Activated CD4-positive, alpha-beta T cell treated with anti-CD3 and anti-CD28 coated beads for 36 hours (primary cell): ENCODE results near the gene REEP1. TPM values are rescaled to one million over a fixed set of nuclear protein-coding genes. Genes with fewer than 3 reads are reported as not detected.

Experiments used
- ATAC-seq: fragments of 200-7000 bp; cut with Tn5 transposase; one replicate; pipeline ENCODE4 v1.10.0; 2021; ENCODE audit warnings: mild to moderate bottlenecking, moderate library complexity
- CTCF ChIA-PET: fragments of 350-600 bp; sonication (Branson Sonifier 250); formaldehyde crosslinking; loops from one replicate; lab custom pipeline; 2021; ENCODE audit warnings: antibody characterized with exemption; lab: Charles Lee
- POLR2A ChIA-PET: fragments of 350-600 bp; sonication (Branson Sonifier 250); formaldehyde crosslinking; loops from one replicate; lab custom pipeline; 2021; ENCODE audit warnings: antibody characterized with exemption, inconsistent platforms; lab: Charles Lee
- DNase-seq: peaks from one replicate; pipeline ENCODE4 v3.0.0-alpha.2; 2020
- H3K27ac Mint-ChIP-seq: one replicate; pipeline ENCODE4 v1.8.0; 2021; ENCODE audit warnings: mixed read lengths
- H3K27me3 Mint-ChIP-seq: one replicate; pipeline ENCODE4 v1.8.0; 2021; ENCODE audit warnings: mixed read lengths
- H3K36me3 Mint-ChIP-seq: one replicate; pipeline ENCODE4 v1.8.0; 2021; ENCODE audit warnings: low read depth, mixed read lengths
- H3K4me1 Mint-ChIP-seq: one replicate; pipeline ENCODE4 v1.8.0; 2021; ENCODE audit warnings: mixed read lengths
- H3K4me3 Mint-ChIP-seq: one replicate; pipeline ENCODE4 v1.8.0; 2021; ENCODE audit warnings: mild to moderate bottlenecking, moderate library complexity, mixed read lengths
- H3K9me3 Mint-ChIP-seq: one replicate; pipeline ENCODE4 v1.8.0; 2021; ENCODE audit warnings: low read depth, mixed read lengths
- intact Hi-C, 2 experiments: fragments of 100-400 bp; cut with DNase I in 1 of 2; cut with micrococcal nuclease in 1 of 2; formaldehyde crosslinking; loops; one replicate each; pipeline versions ENCODE4 v1.14.2 to v1.15.1; 2022 to 2024; cut with DNase I, micrococcal nuclease
- total RNA-seq, 2 experiments: library from RNA; stranded (reverse); gene quantifications; one replicate each; pipeline ENCODE4 v1.2.3, GENCODE V29; 2021

REEP1 gene
- total RNA-seq, 2 experiments from 2014 or later = 0.19 to 0.30 TPM

- H3K4me1 Mint-ChIP-seq = no peaks in the 10 kb centered on the region
- ChIA-PET CTCF (interaction anchor here (1.0 to 1.2 kb wide), 2 partner anchors 59 to 76 kb away, joined by 3 read pairs; no protein-coding TSS in a partner anchor), POLR2A (no interaction called here)
- H3K27ac Mint-ChIP-seq = no peak overlapping the region
- DNase-seq (no peak), ATAC-seq (no peak)
- H3K9me3 Mint-ChIP-seq = no peaks in the 10 kb centered on the region
- intact Hi-C loops = no loop called here
- peaks cover 8% of the 10 kb centered on the region for H3K27me3 Mint-ChIP-seq
- no peak overlapping the region for H3K4me3 Mint-ChIP-seq
- no peaks in the 10 kb centered on the region for H3K36me3 Mint-ChIP-seq
Measured at GRCh38 chr2:86305195-86305914, 32.1 kb downstream of the REEP1 start.

- POLR2A ChIA-PET = no interaction called here
- CTCF ChIA-PET = interaction anchor here (1.0 to 1.5 kb wide), 2 partner anchors 77 to 83 kb away, joined by 3 read pairs; no protein-coding TSS in a partner anchor
- Mint-ChIP-seq H3K27ac (no peak overlapping the region), H3K9me3 (no peaks in the 10 kb centered on the region), H3K27me3 (peaks cover 8% of the 10 kb centered on the region), H3K4me3 (no peak overlapping the region), H3K4me1 (no peaks in the 10 kb centered on the region), H3K36me3 (no peaks in the 10 kb centered on the region)
- intact Hi-C loops = no loop called here
- ATAC-seq (no peak), DNase-seq (no peak)
Measured at GRCh38 chr2:86304416-86304815, 33.0 kb downstream of the REEP1 start.

GRCh38 chr2:86302320-86302719 is 35.1 kb downstream of the REEP1 start:
- H3K4me1 Mint-ChIP-seq = no peaks in the 10 kb centered on the region
- intact Hi-C loops = no loop called here
- POLR2A ChIA-PET = no interaction called here
- H3K27ac Mint-ChIP-seq = no peak overlapping the region
- DNase-seq = no peak
- no peaks in the 10 kb centered on the region for H3K36me3 Mint-ChIP-seq
- peaks cover 8% of the 10 kb centered on the region for H3K27me3 Mint-ChIP-seq
- CTCF ChIA-PET = interaction anchor here (0.6 to 0.7 kb wide), 2 partner anchors 36 to 59 kb away, joined by 3 read pairs; no protein-coding TSS in a partner anchor
- H3K9me3 Mint-ChIP-seq = no peaks in the 10 kb centered on the region
- H3K4me3 Mint-ChIP-seq = no peak overlapping the region
- no peak for ATAC-seq

- no peaks in the 10 kb centered on the region for H3K36me3 Mint-ChIP-seq
- ChIA-PET POLR2A (no interaction called here), CTCF (interaction anchor here (0.6 to 1.8 kb wide), 3 partner anchors 31 to 80 kb away, joined by 3 to 6 read pairs (median 4); no protein-coding TSS in a partner anchor)
- DNase-seq (no peak), ATAC-seq (no peak)
- no peak overlapping the region for H3K27ac Mint-ChIP-seq
- H3K4me3 Mint-ChIP-seq = no peak overlapping the region
- intact Hi-C loops = no loop called here
- no peaks in the 10 kb centered on the region for H3K9me3 Mint-ChIP-seq
- no peaks in the 10 kb centered on the region for H3K4me1 Mint-ChIP-seq
- H3K27me3 Mint-ChIP-seq = peaks cover 8% of the 10 kb centered on the region
Measured at GRCh38 chr2:86301711-86302202, 35.7 kb downstream of the REEP1 start.

GRCh38 chr2:86301009-86301408 is 36.4 kb downstream of the REEP1 start:
- ChIA-PET POLR2A (no interaction called here), CTCF (interaction anchor here (1.0 to 1.8 kb wide), 2 partner anchors 31 to 80 kb away, joined by 4 to 6 read pairs; no protein-coding TSS in a partner anchor)
- Mint-ChIP-seq H3K4me3 (no peak overlapping the region), H3K36me3 (no peaks in the 10 kb centered on the region), H3K27ac (no peak overlapping the region), H3K27me3 (peaks cover 8% of the 10 kb centered on the region), H3K9me3 (no peaks in the 10 kb centered on the region), H3K4me1 (no peaks in the 10 kb centered on the region)
- intact Hi-C loops = no loop called here
- DNase-seq = no peak
- ATAC-seq = no peak

GRCh38 chr2:86300496-86300895 is 36.9 kb downstream of the REEP1 start:
- POLR2A ChIA-PET = no interaction called here
- DNase-seq (no peak), ATAC-seq (no peak)
- CTCF ChIA-PET = interaction anchor here (1.0 to 1.8 kb wide), 2 partner anchors 32 to 79 kb away, joined by 4 to 6 read pairs; no protein-coding TSS in a partner anchor
- H3K27me3 Mint-ChIP-seq = peaks cover 6% of the 10 kb centered on the region
- no peaks in the 10 kb centered on the region for H3K9me3 Mint-ChIP-seq
- no peak overlapping the region for H3K27ac Mint-ChIP-seq
- no peaks in the 10 kb centered on the region for H3K36me3 Mint-ChIP-seq
- no peak overlapping the region for H3K4me3 Mint-ChIP-seq
- H3K4me1 Mint-ChIP-seq = no peaks in the 10 kb centered on the region
- intact Hi-C loops = no loop called here

- POLR2A ChIA-PET = no interaction called here
- ATAC-seq = no peak
- CTCF ChIA-PET = interaction anchor here (0.7 to 4.7 kb wide), 2 partner anchors 78 to 156 kb away, joined by 4 to 21 read pairs; no protein-coding TSS in a partner anchor
- no peaks in the 10 kb centered on the region for H3K4me1 Mint-ChIP-seq
- intact Hi-C loops = no loop called here
- no peak overlapping the region for H3K4me3 Mint-ChIP-seq
- H3K27me3 Mint-ChIP-seq = peaks cover 2% of the 10 kb centered on the region
- DNase-seq = no peak
- H3K27ac Mint-ChIP-seq = no peak overlapping the region
- no peaks in the 10 kb centered on the region for H3K9me3 Mint-ChIP-seq
- H3K36me3 Mint-ChIP-seq = no peaks in the 10 kb centered on the region
Measured at GRCh38 chr2:86298411-86299390, 38.7 kb downstream of the REEP1 start.

GRCh38 chr2:86297382-86298147 is 39.9 kb downstream of the REEP1 start:
- ATAC-seq = peak; percentile 58
- no peak overlapping the region for H3K4me3 Mint-ChIP-seq
- no peak overlapping the region for H3K27ac Mint-ChIP-seq
- intact Hi-C loops = loop anchor here (1.0 kb wide), 1 partner anchor 76 kb away; no protein-coding TSS in a partner anchor
- H3K36me3 Mint-ChIP-seq = no peaks in the 10 kb centered on the region
- ChIA-PET POLR2A (no interaction called here), CTCF (interaction anchor here (0.7 to 4.7 kb wide), 3 partner anchors 72 to 155 kb away, joined by 4 to 21 read pairs (median 4); no protein-coding TSS in a partner anchor)
- H3K4me1 Mint-ChIP-seq = no peaks in the 10 kb centered on the region
- no peaks in the 10 kb centered on the region for H3K9me3 Mint-ChIP-seq
- peak; percentile 45 for DNase-seq
- H3K27me3 Mint-ChIP-seq = peaks cover 3% of the 10 kb centered on the region

- Mint-ChIP-seq H3K4me3 (no peak overlapping the region), H3K4me1 (no peaks in the 10 kb centered on the region), H3K9me3 (no peaks in the 10 kb centered on the region), H3K36me3 (no peaks in the 10 kb centered on the region), H3K27ac (no peak overlapping the region), H3K27me3 (peaks cover 3% of the 10 kb centered on the region)
- ChIA-PET POLR2A (no interaction called here), CTCF (interaction anchor here (1.2 to 4.7 kb wide), 3 partner anchors 18 to 76 kb away, joined by 3 to 21 read pairs (median 4); no protein-coding TSS in a partner anchor)
- DNase-seq (no peak), ATAC-seq (no peak)
- intact Hi-C loops = loop anchor here (1.0 kb wide), 1 partner anchor 76 kb away; no protein-coding TSS in a partner anchor
Measured at GRCh38 chr2:86296947-86297346, 40.5 kb downstream of the REEP1 start.

- POLR2A ChIA-PET = no interaction called here
- no peak overlapping the region for H3K27ac Mint-ChIP-seq
- CTCF ChIA-PET = interaction anchor here (1.3 to 4.7 kb wide), 2 partner anchors 72 to 74 kb away, joined by 5 to 21 read pairs; no protein-coding TSS in a partner anchor
Measured at GRCh38 chr2:86295066-86295465, 42.4 kb downstream of the REEP1 start.

More at GRCh38 chr2:86295066-86295465, 42.4 kb downstream of the REEP1 start:
- Mint-ChIP-seq H3K36me3 (no peaks in the 10 kb centered on the region), H3K4me3 (no peak overlapping the region), H3K4me1 (no peaks in the 10 kb centered on the region), H3K9me3 (no peaks in the 10 kb centered on the region), H3K27me3 (peaks cover 6% of the 10 kb centered on the region)
- intact Hi-C loops = no loop called here
- no peak for ATAC-seq
- no peak for DNase-seq
